HAP-1 (cell line): Measurements from ENCODE around the gene PARD6G.

ENCODE experiments used
- DNase-seq, 2 experiments: peaks; one replicate each; pipeline ENCODE4 v3.0.0-alpha.2; 2016 to 2020; ENCODE audit warnings: low spot score in 2 of 2
- H3K27me3 ChIP-seq: fragments of 250-450 bp; sonication (Bioruptor Pico); 2 replicates; pipeline ENCODE4 v1.5.1; 2020; ENCODE audit warnings: low read depth, mild to moderate bottlenecking, moderate library complexity
- H3K36me3 ChIP-seq: fragments of 250-450 bp; sonication (Bioruptor Pico); replicated peaks from 2 replicates; pipeline ENCODE4 v1.5.1; 2020; ENCODE audit warnings: mild to moderate bottlenecking
- H3K4me1 ChIP-seq: fragments of 250-450 bp; sonication (Bioruptor Pico); 2 replicates; pipeline ENCODE4 v1.5.1; 2020; ENCODE audit warnings: mild to moderate bottlenecking
- H3K4me3 ChIP-seq: fragments of 250-450 bp; sonication (Bioruptor Pico); 2 replicates; pipeline ENCODE4 v1.5.1; 2020; ENCODE audit warnings: mild to moderate bottlenecking, moderate library complexity
- H3K9me3 ChIP-seq: fragments of 250-450 bp; sonication (Bioruptor Pico); 2 replicates; pipeline ENCODE4 v1.5.1; 2020; ENCODE audit warnings: mild to moderate bottlenecking, moderate library complexity
- in situ Hi-C: fragments of 300-500 bp; cut with MboI; formaldehyde crosslinking; loops from 3 replicates; pipeline ENCODE4 v1.14.3; 2020; ENCODE audit warnings: low sequenced_read_pairs, inconsistent platforms, mixed read lengths

The PARD6G gene

GRCh38 chr18:80210312-80211083, 36.8 kb downstream of the PARD6G start:
- H3K9me3 ChIP-seq: no peaks in the 10 kb centered on the region
- no peaks in the 10 kb centered on the region for H3K27me3 ChIP-seq
- no peak overlapping the region for H3K4me3 ChIP-seq
- peaks cover 8% of the 10 kb centered on the region; the same call in 1 of the 2 replicates for H3K4me1 ChIP-seq
- no peaks in the 10 kb centered on the region for H3K36me3 ChIP-seq
- in situ Hi-C loops: no loop called here
- DNase-seq: no peak

- H3K36me3 ChIP-seq: no peaks in the 10 kb centered on the region
- no peaks in the 10 kb centered on the region for H3K27me3 ChIP-seq
- no peaks in the 10 kb centered on the region for H3K9me3 ChIP-seq
- DNase-seq: no peak
- H3K4me1 ChIP-seq: peaks cover 8% of the 10 kb centered on the region; the same call in 1 of the 2 replicates
- in situ Hi-C loops: no loop called here
- no peak overlapping the region for H3K4me3 ChIP-seq
Observed at GRCh38 chr18:80208620-80209019, 38.7 kb downstream of the PARD6G start.

- no peak for DNase-seq
- 0 out of 2 replicates have a peak, but pooled peaks cover under 1% of the 10 kb centered on the region for H3K4me1 ChIP-seq
- in situ Hi-C loops: no loop called here
- no peaks in the 10 kb centered on the region for H3K36me3 ChIP-seq
- H3K4me3 ChIP-seq: no peak overlapping the region
- H3K9me3 ChIP-seq: no peaks in the 10 kb centered on the region
- H3K27me3 ChIP-seq: no peaks in the 10 kb centered on the region
Observed at GRCh38 chr18:80205294-80205693, 42.0 kb downstream of the PARD6G start.

DNA sequence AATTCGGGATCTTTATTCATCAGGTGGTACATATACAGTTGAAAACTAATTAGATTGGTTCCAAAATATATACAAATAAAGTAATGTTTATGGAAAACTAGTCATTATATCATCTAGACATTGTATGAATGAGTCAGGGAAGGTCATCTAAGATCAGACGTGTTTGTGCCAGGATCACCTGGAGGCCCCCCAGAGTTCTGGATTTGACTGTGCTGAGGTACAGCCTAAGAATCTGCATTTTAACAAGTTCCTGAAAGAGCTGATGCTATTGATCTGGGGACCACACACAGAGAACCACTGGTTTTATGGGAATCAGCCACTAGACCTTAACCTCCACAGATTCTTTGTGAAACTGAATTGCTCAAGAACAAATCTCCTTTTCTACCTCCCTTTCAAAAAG, 43.2 kb downstream of the PARD6G start:
- Histone ChIP-seq H3K9me3 (no peaks in the 10 kb centered on the region), H3K27me3 (no peaks in the 10 kb centered on the region), H3K4me1 (no peaks in the 10 kb centered on the region), H3K4me3 (no peak overlapping the region), H3K36me3 (no peaks in the 10 kb centered on the region)
- in situ Hi-C loops: no loop called here
- DNase-seq: peak in 1 of 2 experiments; percentile 17

GRCh38 chr18:80203249-80203648, 44.1 kb downstream of the PARD6G start:
- no peaks in the 10 kb centered on the region for H3K4me1 ChIP-seq

GRCh38 chr18:80202264-80202998, 44.9 kb downstream of the PARD6G start:
- Histone ChIP-seq H3K4me3 (no peak overlapping the region), H3K36me3 (no peaks in the 10 kb centered on the region), H3K4me1 (peaks cover 2% of the 10 kb centered on the region), H3K9me3 (no peaks in the 10 kb centered on the region), H3K27me3 (no peaks in the 10 kb centered on the region)
- in situ Hi-C loops: no loop called here
- DNase-seq: no peak

More at GRCh38 chr18:80203249-80203648, 44.1 kb downstream of the PARD6G start:
- no peaks in the 10 kb centered on the region for H3K27me3 ChIP-seq
- in situ Hi-C loops: no loop called here
- DNase-seq: no peak
- no peak overlapping the region for H3K4me3 ChIP-seq
- no peaks in the 10 kb centered on the region for H3K36me3 ChIP-seq
- no peaks in the 10 kb centered on the region for H3K9me3 ChIP-seq

GRCh38 chr18:80201739-80202138, 45.6 kb downstream of the PARD6G start:
- no peaks in the 10 kb centered on the region for H3K9me3 ChIP-seq
- no peaks in the 10 kb centered on the region for H3K36me3 ChIP-seq
- no peaks in the 10 kb centered on the region for H3K27me3 ChIP-seq
- DNase-seq: no peak
- peaks cover 9% of the 10 kb centered on the region for H3K4me1 ChIP-seq
- H3K4me3 ChIP-seq: no peak overlapping the region
- in situ Hi-C loops: no loop called here

DNA sequence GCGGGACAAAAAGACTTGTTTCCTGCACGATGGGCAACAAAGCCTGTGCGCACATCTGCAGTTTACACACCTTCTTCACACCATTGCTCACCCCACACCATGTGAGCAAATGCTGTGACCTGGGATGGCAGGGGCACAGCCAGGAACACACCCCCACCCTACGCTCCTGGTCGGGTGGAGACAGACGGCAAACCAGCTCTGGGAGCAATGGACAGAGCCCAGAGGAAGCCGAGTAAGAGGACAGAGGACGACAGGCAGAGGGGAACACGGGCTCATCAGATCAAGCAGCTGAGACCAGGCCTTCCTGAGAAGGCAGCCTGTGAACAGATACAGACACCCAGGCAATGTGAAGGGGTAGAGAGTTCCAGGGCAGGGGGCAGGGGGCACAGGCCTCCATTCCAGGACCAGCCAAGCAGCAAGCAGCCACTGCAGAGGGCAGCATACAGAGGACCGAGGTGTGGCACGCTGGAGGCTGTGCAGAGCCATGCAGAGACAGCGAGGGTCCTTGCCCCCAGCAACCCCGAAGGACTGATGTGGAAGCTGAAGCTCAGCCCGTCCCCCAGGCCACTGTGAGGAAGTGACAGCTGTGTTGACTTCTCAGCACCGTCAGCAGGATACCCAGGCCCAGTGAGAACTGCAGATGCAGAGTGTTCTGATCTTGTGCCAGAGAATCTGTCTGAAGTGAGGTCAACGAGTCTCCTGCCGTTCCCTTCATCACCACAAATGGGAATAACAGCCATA, 46.2 kb downstream of the PARD6G start:
- peaks cover 15% of the 10 kb centered on the region for H3K4me1 ChIP-seq
- H3K4me3 ChIP-seq: no peak overlapping the region
- H3K36me3 ChIP-seq: no peaks in the 10 kb centered on the region
- in situ Hi-C loops: no loop called here
- H3K9me3 ChIP-seq: no peaks in the 10 kb centered on the region
- no peak for DNase-seq
- H3K27me3 ChIP-seq: no peaks in the 10 kb centered on the region

GRCh38 chr18:80200171-80200931, 47.0 kb downstream of the PARD6G start:
- in situ Hi-C loops: no loop called here
- Histone ChIP-seq H3K4me1 (peaks cover 16% of the 10 kb centered on the region), H3K9me3 (no peaks in the 10 kb centered on the region), H3K36me3 (no peaks in the 10 kb centered on the region), H3K27me3 (no peaks in the 10 kb centered on the region), H3K4me3 (no peak overlapping the region)
- DNase-seq: no peak

DNA sequence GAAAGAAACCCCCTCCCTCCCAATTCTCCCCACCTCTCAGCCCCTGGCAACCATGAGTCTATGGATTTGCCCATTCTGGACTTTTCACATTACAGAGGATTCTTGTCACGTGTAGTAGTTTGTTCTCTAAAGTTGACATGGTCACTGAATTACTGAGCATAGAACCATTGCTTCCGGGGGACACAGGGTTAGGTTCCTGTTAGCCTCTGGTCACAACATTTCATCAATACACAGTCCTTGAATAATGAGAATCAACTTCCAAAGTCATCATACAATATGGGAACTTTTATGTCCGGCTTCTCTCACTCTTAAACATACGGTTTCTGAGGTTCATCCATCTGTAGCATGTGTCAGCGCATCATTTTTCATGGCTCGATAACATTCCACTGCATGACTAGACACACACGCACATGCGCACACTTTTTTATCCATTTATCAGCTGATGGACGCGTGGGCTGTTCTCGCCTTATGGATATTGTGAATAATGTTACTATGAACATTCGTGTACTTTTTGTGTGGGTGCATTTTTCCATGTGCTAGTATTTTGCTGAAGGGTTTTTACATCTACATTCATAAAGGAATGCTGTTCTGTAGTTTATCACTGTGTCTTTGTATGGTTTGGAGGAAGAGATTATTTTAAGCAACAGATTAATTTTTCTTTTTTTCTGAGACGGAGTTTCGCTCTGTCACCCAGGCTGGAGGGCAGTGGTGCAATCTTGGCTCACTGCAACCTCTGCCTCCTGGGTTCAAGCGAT, 48.1 kb downstream of the PARD6G start:
- Histone ChIP-seq H3K36me3 (no peaks in the 10 kb centered on the region), H3K4me1 (peaks cover 16% of the 10 kb centered on the region), H3K9me3 (no peaks in the 10 kb centered on the region), H3K4me3 (no peak overlapping the region), H3K27me3 (no peaks in the 10 kb centered on the region)
- in situ Hi-C loops: no loop called here
- DNase-seq: no peak

GRCh38 chr18:80198391-80198790, 48.9 kb downstream of the PARD6G start:
- Histone ChIP-seq H3K4me3 (no peak overlapping the region), H3K27me3 (no peaks in the 10 kb centered on the region), H3K4me1 (peaks cover 16% of the 10 kb centered on the region), H3K36me3 (no peaks in the 10 kb centered on the region), H3K9me3 (no peaks in the 10 kb centered on the region)
- no peak for DNase-seq
- in situ Hi-C loops: no loop called here

- H3K9me3 ChIP-seq: no peaks in the 10 kb centered on the region
- no peak overlapping the region for H3K4me3 ChIP-seq
- peak in 1 of 2 experiments; percentile 4 for DNase-seq
- H3K4me1 ChIP-seq: peaks cover 16% of the 10 kb centered on the region
- no peaks in the 10 kb centered on the region for H3K27me3 ChIP-seq
- in situ Hi-C loops: no loop called here
- H3K36me3 ChIP-seq: no peaks in the 10 kb centered on the region
Observed at GRCh38 chr18:80197528-80197927, 49.8 kb downstream of the PARD6G start.
